ENCODE measurements around the gene STMN3. TPM values are rescaled to one million over a fixed set of nuclear protein-coding genes. Genes with fewer than 3 reads are reported as not detected.

The STMN3 gene
- total and polyA plus RNA-seq, 2 of the 8 experiments (the other 6 are each of a cell fraction or from before 2014, with no cell fraction given) = 51.5 to 63.1 TPM

DNA sequence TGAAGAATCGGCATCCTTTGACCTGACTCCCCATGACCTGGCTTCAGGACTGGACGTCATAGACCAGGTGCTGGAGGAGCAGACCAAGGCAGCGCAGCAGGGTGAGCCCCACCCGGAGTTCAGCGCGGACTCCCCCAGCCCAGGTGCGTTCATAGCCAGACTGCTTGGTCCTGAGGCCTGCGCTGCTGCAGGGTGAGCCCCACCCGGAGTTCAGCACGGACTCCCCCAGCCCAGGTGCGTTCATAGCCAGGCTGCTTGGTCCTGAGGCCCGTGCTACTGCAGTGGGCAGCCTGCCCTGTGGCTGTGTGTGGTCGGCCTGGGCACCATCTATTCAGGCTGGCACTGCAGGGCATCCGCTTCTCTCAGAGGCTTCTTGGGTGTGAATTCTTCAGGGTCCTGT, 20.7 kb upstream of the STMN3 start (continued):
- TF ChIP-seq KDM1A (IDR thresholded peaks at IDR 0.05; ENCODE audit: borderline replicate concordance, low read length) = no peak
- no peak for TF ChIP-seq SIX5 (IDR thresholded peaks at IDR 0.05; ENCODE audit: low read depth, low read length)
- no peak for TF ChIP-seq GTF2F1 (IDR thresholded peaks at IDR 0.05; ENCODE audit: borderline replicate concordance, low read depth, low read length)
- TF ChIP-seq SP4 (IDR thresholded peaks at IDR 0.05; ENCODE audit: low read length) = no peak
- no peak for TF ChIP-seq PHF8 (conservative IDR thresholded peaks at IDR 0.05; ENCODE audit: low read depth, low read length)

Data from H1 (cell line).